Skeletal muscle cell (primary cell): ENCODE data around the gene HIVEP2.

Experiments used
- DNase-seq: peaks from one replicate; pipeline ENCODE4 v3.0.0-alpha.2; 2010; ENCODE audit warnings: low read depth
- H3K4me3 ChIP-seq: 2 replicates; pipeline ENCODE4 v1.5.1; 2011; ENCODE audit warnings: low read depth, mild to moderate bottlenecking, control low read depth, low read length, moderate library complexity

The HIVEP2 gene

DNA sequence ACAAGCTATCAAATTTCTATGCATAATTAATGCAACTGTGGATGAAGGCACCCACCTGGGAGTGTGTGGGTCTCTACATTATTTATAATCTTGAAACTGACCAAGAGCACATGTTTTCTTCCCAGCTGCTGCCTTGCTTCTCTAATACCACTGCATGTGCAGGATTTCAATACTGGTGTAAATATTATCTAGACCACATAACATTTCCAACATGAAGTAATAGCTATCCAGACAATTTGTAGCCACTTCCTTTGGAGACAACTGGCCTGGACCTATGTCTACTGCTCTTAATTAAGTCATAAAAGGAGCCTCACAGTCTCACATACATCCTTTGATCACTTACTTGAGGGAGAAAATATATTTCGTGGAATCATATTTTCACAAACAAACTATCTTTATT, 180.7 kb downstream of the HIVEP2 start:
- H3K4me3 ChIP-seq = no peak overlapping the region
- DNase-seq = no peak

DNA sequence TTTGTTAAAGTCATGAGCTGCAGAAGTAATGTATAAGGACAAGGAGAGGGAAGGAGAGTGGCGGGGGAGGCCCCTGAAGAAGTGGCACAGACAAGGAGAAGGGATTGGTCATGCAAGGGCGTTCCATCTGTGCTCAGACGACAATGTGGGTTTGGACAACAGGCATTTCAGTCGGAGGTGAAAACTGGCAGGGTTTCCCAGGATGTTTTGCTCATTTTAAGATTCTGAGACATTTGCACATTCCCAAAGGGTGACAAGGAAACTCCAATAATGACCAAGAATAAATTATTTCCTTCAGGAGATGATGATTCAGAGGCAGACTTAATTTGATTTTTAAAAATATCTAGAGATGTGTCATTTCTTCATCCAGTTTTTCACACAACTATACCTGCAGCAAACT, 181.8 kb downstream of the HIVEP2 start:
- DNase-seq = no peak
- H3K4me3 ChIP-seq = no peak overlapping the region

DNA sequence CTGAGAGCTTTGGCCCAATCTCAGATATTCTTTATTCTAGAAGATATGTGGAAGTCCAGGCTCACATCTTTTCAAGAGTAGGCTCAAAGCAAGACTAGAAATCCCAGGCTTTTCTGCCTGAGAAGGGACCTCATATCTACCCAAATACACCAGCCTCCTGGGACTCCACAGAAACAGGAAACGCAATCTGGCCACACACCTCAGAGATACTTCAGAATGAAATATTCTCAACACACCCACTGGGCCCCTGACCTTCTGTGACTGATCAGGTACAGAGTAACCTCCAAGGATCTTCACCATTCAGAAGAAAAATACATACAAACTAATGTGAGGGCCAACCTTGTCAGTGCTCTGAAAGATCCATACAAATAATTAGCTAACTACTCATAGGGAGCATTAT, 183.2 kb downstream of the HIVEP2 start:
- H3K4me3 ChIP-seq = no peak overlapping the region
- no peak for DNase-seq

DNA sequence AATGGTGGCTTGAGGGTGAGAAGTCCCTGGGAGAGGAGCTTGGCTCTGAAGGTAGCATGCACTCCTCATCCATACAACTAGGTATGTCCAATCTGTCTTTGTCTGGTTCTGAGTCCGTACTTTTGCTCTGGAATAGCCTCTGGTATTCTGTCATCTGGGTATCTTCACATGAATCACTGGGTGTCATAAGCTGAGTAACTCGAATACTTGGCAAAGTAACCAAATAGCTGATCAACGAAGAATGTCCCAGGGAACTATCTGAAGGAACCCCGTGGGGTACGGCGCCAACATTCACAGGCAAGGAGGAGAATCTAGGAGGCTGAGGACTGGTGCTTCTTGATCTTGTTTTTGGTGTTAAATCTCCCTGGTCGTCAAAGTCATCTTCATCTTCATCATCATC, 184.8 kb downstream of the HIVEP2 start:
- no peak overlapping the region for H3K4me3 ChIP-seq
- DNase-seq = no peak

DNA sequence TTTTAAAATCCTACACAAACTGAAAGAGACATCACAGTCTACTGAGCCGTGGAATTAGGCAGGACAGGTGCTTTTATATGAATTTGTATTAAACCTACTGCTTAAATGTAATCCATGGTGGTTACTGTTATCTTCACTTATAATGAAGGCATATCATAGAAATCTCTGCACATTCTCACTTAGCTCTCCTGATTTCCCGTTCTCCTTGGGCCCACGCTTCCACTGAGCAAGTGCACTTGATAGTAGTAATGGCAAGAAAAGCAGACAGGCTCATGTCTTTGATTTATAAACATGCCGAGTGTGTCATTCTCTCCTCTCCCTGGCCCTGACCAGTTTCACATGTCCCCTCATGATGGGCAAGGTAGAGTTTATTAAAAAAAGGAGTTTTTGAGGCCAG, 186.3 kb downstream of the HIVEP2 start:
- H3K4me3 ChIP-seq = no peak overlapping the region
- DNase-seq = no peak

DNA sequence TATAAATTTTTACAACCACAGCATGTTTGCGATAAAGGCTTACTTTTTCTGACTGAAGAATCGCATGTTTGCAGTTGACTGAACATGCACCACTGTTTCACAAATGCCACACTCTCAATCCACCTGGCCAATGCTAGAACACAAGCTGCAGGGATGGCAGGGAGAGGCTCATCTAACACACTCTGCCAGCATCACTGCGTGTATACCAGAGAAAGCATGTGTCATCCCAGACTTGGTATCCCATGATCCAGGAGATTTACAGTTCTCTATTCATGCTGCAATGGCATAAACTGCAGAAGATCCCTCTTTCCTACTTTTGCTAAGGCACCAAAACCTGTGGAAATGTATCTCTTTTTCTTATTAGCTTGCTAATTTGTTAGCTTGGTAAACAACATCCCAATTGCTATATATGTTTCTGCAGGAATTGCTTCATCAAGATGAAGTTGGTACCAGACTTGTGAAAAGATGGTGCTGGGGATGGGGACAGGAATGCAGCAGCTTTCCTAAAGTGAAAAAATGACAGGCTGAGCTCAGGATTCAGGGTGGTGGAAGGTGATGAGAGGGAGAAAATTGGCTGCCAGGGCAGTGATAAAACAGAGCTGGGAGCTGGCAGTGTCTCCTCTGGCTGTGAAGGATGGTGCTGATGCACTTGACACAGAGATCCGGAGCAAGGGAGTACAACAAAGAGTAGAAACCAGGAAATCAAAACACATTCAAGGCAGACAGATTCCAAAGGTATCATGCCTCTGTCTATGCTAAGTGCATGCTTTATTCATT, 186.9 kb downstream of the HIVEP2 start:
- DNase-seq = no peak
- no peak overlapping the region for H3K4me3 ChIP-seq

DNA sequence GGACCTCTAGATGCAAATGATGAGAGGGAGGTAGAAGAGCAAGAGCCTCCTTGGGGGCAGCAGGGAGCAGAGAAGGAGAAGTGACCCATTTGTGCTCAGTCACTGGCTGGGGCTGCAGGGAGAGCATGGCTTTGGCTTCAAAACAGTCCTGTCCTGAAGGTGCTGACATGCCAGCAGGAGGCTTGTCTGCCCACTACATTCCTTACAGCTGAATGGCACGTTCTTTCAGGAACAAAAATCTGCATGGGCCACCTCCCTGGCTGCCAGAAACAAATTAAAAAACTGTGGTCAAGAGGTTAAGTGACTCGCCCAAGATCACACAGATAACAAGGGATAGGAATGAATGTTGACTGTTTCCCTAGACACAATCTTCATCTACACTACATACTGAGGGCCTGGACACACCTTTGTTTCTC, 188.8 kb downstream of the HIVEP2 start:
- DNase-seq = peak; percentile 26
- no peak overlapping the region for H3K4me3 ChIP-seq

DNA sequence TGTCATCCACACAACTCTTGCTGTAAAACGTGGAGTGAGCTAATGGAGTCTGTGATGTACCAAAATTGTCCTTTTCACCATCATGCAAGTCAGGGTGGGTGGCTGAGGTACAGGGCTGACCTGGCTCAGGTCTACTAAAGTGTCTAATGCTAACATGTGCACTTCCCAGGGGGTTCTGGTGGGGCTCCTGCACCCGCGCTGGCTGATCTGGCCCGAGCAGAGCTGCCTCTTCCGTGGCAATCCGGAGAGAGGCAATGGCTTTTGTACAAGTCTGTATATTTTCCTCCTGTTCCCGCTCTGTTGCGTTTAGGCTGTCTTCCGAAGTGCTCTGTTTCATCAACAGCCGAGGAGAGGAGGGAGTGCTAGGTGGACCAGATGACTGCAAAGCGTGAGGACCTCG, 191.8 kb downstream of the HIVEP2 start:
- no peak overlapping the region for H3K4me3 ChIP-seq
- no peak for DNase-seq

DNA sequence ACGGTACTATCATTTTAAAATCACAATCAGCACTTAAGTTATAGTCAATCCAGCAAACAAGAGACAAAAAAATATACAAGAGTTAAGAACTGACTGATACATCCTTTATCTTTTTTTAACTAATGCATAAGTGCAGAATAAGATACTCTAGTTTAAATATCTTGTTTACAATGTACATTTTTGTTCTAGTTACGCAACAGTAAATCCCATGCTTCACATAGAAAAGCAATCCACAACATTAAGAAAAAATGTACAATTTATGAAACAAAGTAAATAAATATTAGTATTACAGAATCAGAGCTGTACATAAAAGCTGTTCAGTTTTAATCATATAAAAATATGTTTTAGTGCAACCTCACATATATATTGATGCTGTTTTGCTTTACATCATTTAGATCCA, 192.6 kb downstream of the HIVEP2 start:
- H3K4me3 ChIP-seq = no peak overlapping the region
- DNase-seq = no peak

DNA sequence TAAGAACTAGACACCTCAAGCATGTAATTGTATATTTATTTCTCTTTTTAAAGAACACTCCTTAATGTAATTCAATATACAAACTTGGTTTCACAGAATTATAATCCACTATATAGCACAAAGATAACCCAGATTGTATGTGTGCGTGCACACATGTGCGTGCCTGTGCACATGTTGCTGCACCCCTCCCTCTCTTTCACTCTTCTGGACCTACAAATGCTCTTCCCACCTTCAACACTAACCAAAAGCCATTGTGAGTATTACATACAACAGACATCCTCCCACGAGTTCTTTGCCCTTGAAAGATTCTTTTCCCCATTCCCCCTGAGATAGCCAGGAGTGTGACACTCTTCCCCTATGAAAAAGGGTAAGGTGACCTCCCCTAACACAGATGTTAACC, 193.5 kb downstream of the HIVEP2 start:
- no peak overlapping the region for H3K4me3 ChIP-seq
- no peak for DNase-seq

DNA sequence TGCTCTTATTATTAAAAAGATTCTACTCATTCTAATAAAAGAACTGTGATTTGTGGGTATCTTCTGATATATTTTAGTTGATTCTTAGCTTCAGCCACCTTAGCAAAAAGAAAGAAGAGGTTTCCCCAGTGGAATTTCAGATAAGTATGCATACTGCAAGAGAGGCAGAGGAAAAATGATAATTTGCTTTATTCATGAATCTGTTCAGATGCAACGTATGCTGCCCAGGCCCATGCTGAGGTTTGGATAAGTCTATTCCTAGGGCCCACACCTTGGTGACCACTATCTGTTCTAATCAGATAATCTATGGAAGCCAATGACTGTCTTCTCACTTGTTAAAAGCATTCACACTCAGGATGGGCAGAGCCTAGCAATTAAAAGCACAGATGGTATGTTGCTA, 194.0 kb downstream of the HIVEP2 start:
- H3K4me3 ChIP-seq = no peak overlapping the region
- no peak for DNase-seq

DNA sequence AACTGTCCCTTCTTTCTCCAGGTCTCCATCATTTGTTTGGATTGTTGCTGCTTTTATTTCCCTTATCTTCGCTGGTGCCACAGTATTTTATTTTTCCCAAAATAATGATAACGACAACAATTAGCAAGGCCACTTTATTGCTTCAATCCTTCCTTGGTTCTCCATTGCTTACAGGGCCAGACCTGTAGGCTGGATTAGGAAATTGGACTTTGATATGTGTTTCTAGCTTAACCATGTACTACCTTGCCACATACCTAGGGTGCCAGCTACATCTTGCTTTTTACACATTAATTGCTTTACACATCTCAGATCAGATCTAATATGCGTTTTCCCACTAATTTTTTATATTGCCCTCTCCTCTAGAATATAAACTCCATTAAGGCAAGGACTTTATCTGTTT, 195.4 kb downstream of the HIVEP2 start:
- DNase-seq = no peak

DNA sequence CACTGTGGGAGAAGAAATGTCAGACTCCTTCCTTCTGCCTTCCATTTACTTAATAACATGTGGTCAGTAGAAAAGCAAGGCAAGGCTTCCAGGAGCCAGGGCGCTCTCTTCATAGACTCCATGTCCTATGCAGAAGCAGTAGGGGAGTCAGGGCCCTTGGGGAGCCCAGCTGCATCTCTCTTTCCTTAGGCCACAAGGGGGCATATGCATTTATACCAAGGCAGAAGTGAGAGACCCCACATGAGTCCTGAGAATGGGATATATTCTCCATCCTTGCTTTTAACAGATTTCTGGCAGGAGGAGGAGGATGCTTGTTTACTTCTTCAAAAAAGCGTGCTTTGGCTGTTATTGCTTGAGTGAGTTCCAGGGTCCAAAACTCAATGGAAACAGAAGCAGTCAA, 198.5 kb downstream of the HIVEP2 start:
- H3K4me3 ChIP-seq = no peak overlapping the region
- DNase-seq = no peak

More for the DNA sequence above, 195.4 kb downstream of the HIVEP2 start:
- H3K4me3 ChIP-seq = no peak overlapping the region

DNA sequence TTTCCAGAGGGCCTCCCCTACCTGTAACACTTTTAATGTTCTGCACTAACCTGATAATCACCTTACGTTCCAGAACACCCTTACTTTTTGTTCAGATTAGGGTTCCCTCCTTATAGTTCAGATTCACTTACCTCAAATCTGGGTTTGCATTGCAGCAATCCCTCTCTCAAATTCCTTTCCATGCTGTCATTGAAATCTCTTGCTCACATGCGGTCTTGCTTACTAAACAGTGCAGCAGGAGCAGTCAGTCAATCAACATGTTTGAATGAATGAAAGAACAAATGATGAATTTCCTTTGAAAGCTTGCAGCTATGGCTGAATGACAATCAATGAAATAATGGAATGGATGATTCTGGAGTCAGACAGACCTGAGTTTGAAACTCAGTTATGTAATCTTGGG, 200.1 kb downstream of the HIVEP2 start:
- no peak overlapping the region for H3K4me3 ChIP-seq
- DNase-seq = no peak

DNA sequence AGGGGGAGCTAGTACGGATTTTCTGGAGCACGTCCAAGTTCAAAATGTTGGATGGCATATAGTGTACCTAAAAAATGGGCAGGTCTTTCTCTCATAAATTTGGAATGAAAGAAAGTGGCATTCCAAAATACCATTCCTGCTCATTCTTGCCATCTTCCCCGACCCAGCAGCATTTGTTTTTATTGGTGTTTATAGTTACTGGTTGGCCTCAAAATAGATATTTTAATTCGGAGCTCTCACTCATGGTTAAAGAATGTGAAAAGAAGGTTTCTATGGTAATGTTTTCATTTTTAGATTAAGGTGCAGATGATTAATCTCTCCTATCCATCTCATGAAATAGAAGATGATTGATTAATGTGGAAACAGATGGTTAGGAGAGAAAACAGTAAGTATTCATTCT, 204.5 kb downstream of the HIVEP2 start:
- no peak for DNase-seq
- H3K4me3 ChIP-seq = no peak overlapping the region

DNA sequence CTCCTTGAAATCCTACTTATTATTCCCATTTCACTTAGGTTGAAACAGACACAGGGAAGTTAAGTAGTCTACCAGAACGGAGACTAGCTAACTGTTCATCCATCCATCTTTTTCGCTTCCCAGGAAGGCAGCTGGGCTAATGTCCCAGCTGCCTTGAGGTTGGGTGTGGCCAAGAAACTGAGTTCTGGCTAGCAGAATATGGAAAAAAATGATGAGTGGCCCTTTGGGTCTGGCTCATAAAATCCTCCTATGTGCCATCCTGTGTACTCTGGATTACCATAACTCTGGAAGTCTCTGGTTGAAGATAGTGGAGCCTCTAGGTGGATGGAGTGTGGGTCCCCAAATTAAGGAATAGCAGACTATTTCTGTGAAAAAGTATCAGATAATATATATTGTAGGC, 206.2 kb downstream of the HIVEP2 start:
- DNase-seq = no peak
- no peak overlapping the region for H3K4me3 ChIP-seq

DNA sequence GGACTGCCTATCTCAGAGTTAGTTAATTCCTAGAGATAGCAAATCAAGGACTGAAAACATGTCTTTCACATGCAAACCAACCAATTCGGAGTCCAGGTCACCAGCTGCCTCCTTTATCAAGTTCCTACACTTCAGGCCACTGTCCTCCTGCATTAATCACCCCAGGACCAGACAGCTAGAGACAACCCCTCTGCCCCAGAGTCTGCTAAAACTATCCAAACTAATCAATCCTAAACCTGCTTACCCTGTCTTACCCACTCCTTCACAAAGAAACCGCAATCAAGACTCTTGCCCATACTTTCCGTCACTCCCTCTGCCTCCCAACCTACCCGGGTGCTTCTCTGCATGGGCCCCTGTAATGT, 207.0 kb downstream of the HIVEP2 start:
- no peak for DNase-seq
- no peak overlapping the region for H3K4me3 ChIP-seq

DNA sequence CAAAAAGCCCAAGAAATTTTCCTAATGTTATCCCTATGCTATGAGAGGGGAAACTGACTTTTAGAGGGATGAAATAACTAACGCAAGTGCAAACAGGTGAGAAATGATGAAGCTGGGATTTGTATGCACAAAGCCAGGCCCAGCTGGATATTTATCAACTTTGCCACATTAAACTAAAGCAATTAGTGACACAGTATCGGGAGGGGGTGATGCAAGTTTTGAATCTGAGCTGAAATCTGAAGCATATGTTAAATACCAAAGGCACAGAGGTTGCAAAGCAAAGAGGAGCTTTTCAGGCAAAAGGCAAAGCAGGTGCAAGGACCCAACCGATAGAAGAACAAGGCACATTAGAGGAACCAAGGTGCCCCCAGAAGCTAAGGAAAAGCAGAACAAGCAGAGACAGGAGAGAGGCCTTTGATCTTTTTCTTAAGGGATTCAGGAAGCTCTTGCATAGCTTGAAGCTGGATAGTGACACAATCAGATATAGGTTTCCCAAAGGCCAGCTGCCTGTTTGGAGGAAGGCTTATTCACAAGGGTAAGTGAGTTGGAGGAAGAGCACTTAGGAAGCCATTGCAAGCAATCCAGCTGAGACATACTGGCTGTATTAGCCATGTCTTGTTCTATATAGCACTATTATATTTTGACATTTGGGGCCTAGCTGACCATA, 207.5 kb downstream of the HIVEP2 start:
- no peak for DNase-seq
- no peak overlapping the region for H3K4me3 ChIP-seq

DNA sequence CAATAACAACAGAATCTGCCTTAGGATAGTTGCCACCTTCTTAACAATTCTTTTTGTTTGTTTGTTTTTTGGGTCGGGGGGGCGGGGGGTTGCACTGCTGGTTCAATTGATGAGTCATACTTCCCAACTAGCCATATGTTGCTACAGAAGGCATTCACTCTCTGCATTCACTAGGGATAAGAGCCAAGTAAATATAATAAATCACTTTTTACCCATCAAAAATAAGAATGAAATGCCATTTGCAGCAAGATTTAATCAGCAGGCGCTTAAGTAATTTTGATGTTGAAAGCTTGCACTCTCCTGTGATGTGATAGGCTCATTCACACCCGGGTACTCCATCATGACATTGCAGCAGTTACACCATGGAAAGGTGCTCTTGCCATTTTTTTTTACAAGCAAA, 209.8 kb downstream of the HIVEP2 start:
- DNase-seq = peak; percentile 6

DNA sequence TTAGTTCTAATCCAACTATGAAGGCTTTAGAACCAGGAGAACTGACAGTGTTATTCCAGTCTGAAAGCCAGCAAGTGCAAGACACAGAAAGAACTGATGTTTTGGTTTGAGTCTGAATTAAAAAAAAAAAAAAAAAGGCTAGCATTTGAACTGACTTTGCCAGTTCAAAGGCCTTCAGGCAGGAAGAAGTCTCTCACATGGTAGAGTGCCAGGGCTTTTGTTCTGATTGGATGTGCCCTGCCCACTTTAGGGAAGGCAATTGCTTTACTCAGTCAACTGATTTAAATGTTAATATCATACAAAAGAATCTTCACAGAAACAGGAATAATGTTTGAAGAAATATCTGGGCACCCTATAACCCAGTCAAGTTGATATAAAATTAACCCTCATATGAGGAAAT, 212.2 kb downstream of the HIVEP2 start:
- no peak for DNase-seq
- H3K4me3 ChIP-seq = no peak overlapping the region

More for the DNA sequence above, 209.8 kb downstream of the HIVEP2 start:
- H3K4me3 ChIP-seq = no peak overlapping the region

DNA sequence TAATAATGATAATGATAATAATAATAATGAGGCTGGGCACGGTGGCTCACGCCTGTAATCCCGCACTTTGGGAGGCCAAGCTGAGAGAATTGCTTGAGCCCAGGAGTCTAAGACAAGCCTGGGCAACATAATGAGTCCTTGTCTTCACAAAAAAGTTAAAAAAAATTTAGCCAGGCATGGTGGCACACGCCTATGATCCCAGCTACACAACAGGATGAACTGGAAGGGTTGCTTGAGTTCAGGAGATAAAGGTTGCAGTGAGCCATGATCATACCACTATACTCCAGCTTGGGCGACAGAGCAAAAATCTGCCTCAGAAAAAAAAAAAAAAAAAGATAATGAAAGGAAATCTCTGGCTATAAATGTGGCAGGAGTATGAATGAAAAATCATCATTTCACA, 213.4 kb downstream of the HIVEP2 start:
- H3K4me3 ChIP-seq = no peak overlapping the region

More for the DNA sequence above, 213.4 kb downstream of the HIVEP2 start:
- no peak for DNase-seq
